Subcutaneous adipose tissue (tissue), 4 donors: Measurements from ENCODE around the gene PRR14L. TPM values are rescaled to one million over a fixed set of nuclear protein-coding genes. Genes with fewer than 3 reads are reported as not detected.

ENCODE experiments used
- total RNA-seq, 4 donors: library from RNA; depleted of rRNA; stranded (reverse); fragments of >200 nt; gene quantifications; one replicate each; pipeline ENCODE4 v1.1.0, GENCODE V29; 2016
- TF ChIP-seq, protein P1 (sequence below): fragments of 450-650 bp; IDR thresholded peaks from one replicate; pipeline ENCODE4 v1.5.1; 2016; ENCODE audit warnings: low read depth, mild to moderate bottlenecking, control low read depth, antibody characterized with exemption, moderate library complexity

Gene PRR14L
- total RNA-seq, 4 donors from 2014 or later, result 17.7 to 33.9 (median 27.4) TPM

DNA sequence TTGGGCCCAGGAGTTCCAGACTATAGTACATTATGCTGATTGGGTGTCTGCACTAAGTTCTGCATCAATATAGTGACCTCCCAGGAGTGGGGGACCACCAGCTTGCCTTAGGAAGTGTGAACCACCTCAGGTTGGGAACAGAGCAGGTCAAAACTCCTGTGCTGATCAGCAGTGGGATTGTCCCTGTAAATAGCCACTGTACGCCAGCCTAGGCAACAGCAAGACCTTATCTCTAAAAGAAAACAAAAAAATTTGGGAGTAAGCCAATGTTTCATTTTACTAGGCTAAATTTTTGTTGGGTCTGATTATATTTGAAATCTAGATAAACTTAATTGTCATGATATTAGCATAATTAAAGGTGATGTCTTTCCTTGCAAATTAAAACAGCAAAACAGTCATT lies 7.3 kb upstream of the PRR14L start:
- TF ChIP-seq, protein P1, sequence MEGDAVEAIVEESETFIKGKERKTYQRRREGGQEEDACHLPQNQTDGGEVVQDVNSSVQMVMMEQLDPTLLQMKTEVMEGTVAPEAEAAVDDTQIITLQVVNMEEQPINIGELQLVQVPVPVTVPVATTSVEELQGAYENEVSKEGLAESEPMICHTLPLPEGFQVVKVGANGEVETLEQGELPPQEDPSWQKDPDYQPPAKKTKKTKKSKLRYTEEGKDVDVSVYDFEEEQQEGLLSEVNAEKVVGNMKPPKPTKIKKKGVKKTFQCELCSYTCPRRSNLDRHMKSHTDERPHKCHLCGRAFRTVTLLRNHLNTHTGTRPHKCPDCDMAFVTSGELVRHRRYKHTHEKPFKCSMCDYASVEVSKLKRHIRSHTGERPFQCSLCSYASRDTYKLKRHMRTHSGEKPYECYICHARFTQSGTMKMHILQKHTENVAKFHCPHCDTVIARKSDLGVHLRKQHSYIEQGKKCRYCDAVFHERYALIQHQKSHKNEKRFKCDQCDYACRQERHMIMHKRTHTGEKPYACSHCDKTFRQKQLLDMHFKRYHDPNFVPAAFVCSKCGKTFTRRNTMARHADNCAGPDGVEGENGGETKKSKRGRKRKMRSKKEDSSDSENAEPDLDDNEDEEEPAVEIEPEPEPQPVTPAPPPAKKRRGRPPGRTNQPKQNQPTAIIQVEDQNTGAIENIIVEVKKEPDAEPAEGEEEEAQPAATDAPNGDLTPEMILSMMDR, result no peak

DNA sequence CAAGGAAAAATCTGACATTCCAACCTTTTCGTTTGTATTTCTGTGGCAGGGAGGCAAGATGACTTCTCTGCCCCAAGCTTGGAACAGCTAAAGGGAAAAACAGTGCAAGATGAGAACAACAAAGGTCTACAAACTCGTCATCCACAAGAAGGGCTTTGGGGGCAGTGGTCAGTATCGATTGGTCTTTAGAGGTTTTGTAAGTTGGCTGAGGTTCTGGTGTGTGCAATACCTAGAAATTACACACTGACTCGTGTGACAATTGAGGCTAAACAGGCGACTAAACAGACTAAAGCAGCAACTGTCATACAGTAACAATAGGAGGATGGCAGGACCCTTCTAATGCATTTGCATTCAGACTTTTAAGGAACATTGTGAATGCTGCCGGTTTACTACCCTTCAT lies 4.9 kb upstream of the PRR14L start:
- TF ChIP-seq, protein P1, result no peak

DNA sequence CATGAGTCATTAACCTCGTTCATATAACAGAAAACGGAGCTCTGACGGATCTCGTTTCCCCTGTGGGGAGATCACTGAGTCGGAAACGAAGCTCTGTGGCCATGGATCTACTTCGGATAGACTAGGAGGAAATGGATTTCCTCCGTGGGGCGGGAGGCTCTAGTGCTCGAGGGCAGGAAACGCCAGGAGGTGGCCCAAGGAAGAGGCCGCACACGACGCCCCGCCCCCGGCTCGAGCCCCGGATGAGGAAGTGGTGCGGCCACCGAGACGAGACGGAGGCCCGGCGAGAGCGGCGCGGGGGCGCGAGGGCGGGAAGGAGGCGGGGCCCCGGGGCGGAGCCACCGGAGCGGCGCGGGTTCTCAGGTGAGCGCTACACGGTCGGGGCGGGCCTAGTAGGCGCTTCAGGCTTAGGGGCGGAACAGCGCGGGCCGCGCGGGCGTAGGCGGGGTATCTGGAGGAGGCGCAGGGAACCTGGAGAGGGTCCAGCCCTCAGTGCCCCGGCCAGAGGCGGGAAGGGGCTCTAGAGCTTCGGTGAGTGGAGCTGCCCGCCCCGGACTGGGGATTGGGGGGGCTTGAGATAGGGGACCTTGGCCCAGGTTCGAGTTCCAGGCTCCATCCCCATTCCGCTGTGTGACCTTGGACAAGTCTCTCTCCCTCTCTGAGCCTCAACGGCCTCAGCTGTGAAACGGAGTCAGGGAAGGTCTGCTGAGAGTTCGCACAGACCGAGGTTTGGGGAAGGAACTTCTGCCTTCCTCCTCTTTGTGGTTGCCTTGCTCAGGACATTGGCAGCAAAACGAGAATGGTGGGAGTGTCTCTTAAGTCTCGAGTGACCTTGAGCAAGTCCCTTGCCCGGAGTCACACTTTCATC lies 3.9 kb upstream of the PRR14L start, which contains the start of gene DEPDC5:
Gene DEPDC5, plus strand, starts transcription at position 386 of the 868 bp plus-strand sequence. CDS start 903 bp downstream, outside the sequence.
- TF ChIP-seq, protein P1, result no peak

DNA sequence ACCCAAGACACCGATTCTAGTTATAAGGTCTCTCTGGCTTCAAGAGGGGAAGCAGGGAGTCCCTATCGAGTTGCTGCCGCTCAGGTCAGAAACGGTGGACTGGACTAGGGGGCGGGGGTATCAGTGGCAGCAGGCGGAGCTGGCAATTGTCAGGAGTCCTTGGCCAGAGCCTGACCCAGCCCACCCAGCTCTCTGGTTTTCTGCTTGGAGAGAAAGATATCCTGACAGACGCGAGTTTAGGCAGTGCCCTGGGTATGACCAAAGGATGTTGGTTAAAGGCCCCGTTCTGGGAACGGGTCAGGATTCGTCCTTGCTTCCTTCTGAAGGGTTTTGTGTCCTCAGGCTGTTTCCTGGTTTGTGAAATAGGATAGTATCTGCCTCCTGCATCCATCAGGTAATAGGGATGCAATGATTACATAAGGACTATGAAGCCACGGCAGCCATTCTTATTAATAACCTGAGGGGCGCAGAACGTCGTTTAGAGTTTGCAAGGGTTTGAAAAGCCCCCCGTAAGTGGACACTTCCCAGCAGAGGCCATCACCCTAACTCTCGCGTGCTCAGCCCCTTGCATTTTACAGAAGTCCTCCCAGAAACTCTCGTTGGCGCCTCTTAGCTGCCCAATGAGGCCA lies 3.2 kb upstream of the PRR14L start:
- TF ChIP-seq, protein P1, result no peak

DNA sequence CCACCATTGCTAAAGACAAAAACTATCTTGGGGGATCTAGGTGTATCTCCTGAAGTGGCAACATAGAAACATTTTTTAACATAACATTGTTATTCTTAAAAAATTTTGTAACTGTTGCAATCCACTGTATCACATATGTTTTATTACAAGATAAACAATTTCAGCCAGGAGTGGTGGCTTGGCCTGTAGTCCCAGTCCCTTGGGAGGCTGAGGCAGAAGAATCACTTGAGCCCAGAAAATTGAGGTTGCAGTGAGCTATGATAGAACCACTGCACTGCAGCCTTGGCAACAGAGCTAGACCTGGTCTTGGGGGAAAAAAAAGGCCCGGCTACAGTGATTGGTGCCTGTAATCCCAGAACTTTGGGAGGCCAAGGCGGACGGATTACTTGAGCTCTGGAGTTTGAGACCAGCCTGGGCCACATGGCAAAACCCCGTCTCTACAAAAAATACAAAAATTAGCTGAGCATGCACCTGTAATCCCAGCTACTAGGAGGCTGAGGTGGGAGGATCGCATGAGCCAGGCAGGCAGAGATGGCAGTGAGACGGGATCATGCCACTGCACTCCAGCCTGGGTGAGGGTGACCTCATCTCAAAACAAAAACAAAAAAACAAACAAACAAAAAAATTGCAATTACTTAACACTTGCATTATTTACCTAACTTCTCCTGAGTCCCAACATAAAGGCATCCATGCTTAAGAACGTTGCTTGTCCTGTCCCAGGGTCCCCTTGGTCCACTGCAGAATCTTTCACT lies 2.3 kb upstream of the PRR14L start:
- TF ChIP-seq, protein P1, result no peak

DNA sequence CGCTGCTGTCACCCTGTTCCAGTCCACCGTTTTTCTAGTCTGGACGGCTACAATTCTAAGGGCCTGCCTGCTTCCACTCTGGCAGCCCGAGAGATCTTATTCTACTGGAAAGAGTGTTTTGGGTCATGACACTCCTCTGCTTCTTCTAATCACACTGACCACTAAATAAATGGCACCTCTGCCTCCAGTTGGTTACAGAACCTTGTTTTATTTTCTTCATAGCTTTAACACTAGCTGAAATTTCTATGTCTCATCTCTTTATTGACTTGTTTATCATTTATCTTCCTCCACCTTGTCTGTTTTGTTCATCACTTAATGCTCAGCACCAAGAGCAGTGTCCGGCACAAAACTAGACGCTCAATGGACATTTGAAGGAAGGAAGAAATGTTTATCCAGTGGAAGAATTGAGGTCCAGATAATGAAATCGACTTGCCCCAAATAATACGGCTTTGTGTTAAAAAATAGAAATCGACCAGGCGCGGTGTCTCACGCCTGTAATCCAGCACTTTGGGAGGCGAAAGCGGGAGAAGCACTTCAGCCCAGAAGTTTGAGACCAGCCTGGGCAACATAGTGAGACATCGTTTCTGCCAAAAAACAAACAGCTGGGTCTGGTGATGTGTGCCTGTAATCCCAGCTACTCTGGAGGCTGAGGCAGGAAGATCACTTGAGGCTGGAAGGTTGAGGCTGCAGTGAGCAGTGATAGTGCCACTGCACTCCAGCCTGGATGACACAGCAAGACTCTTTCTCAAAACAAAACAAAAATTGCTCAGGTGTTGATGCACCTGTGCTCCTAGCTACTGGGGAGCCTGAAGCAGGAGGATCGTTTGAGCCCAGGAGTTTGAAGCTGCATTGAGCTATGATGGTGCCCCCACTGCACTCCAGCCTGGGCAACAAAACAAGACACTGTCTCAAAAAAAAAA lies 693 bp upstream of the PRR14L start:
- TF ChIP-seq, protein P1, result no peak
